Hindlimb muscle (tissue), 1 donor: ENCODE results near the gene DNM3. TPM values are rescaled to one million over a fixed set of nuclear protein-coding genes. Genes with fewer than 3 reads are reported as not detected.
"Not testable (repeated sequence)": the region's sequence is repeated elsewhere in the genome, so short reads cannot be mapped to it uniquely, and the experiment has no call there.

Source experiments
- DNase-seq: peaks from one replicate; pipeline ENCODE4 v3.0.0-alpha.2; 2013
- polyA plus RNA-seq: library from polyadenylated mRNA; unstranded; fragments of 120-200 nt; gene quantifications from one replicate; pipeline ENCODE4 v1.2.1, GENCODE V29; 2013; ENCODE audit not compliant: insufficient read length

DNM3 gene
- polyA plus RNA-seq, 1 donor = 1.9 TPM

GRCh38 chr1:172024944-172025738 is 183.8 kb downstream of the DNM3 start:
- not testable (repeated sequence) for DNase-seq

- DNase-seq = no peak
Measured at GRCh38 chr1:172040466-172040865, 199.2 kb downstream of the DNM3 start.

GRCh38 chr1:172041102-172041501 is 199.8 kb downstream of the DNM3 start:
- DNase-seq = no peak

GRCh38 chr1:172041742-172042141 is 200.4 kb downstream of the DNM3 start:
- DNase-seq = peak; percentile 61

- no peak for DNase-seq
Measured at GRCh38 chr1:172043900-172044299, 202.6 kb downstream of the DNM3 start.

GRCh38 chr1:172051898-172052297 is 210.6 kb downstream of the DNM3 start:
- DNase-seq = no peak

- DNase-seq = no peak
Measured at GRCh38 chr1:172054172-172054571, 212.9 kb downstream of the DNM3 start.

GRCh38 chr1:172055816-172056419 is 214.6 kb downstream of the DNM3 start:
- not testable (repeated sequence) for DNase-seq

GRCh38 chr1:172068334-172068733 is 227.0 kb downstream of the DNM3 start:
- DNase-seq = no peak

GRCh38 chr1:172069051-172069450 is 227.8 kb downstream of the DNM3 start:
- DNase-seq = no peak

- peak; percentile 73 for DNase-seq
Measured at GRCh38 chr1:172069534-172069933, 228.2 kb downstream of the DNM3 start.

- DNase-seq = no peak
Measured at GRCh38 chr1:172070055-172070454, 228.8 kb downstream of the DNM3 start.

GRCh38 chr1:172071746-172072145 is 230.4 kb downstream of the DNM3 start:
- peak; percentile 89 for DNase-seq

- DNase-seq = not testable (repeated sequence)
Measured at GRCh38 chr1:172079859-172080258, 238.6 kb downstream of the DNM3 start.

- DNase-seq = no peak
Measured at GRCh38 chr1:172083191-172083590, 241.9 kb downstream of the DNM3 start.

- DNase-seq = no peak
Measured at GRCh38 chr1:172084876-172085275, 243.6 kb downstream of the DNM3 start.

GRCh38 chr1:172085317-172085716 is 244.0 kb downstream of the DNM3 start:
- no peak for DNase-seq

GRCh38 chr1:172086137-172086536 is 244.8 kb downstream of the DNM3 start:
- DNase-seq = no peak

GRCh38 chr1:172088256-172088655 is 247.0 kb downstream of the DNM3 start:
- no peak for DNase-seq

- no peak for DNase-seq
Measured at GRCh38 chr1:172089768-172090510, 248.6 kb downstream of the DNM3 start.

GRCh38 chr1:172090511-172090817 is 249.2 kb downstream of the DNM3 start:
- DNase-seq = no peak

GRCh38 chr1:172095846-172096245 is 254.5 kb downstream of the DNM3 start:
- DNase-seq = no peak

GRCh38 chr1:172105230-172105629 is 263.9 kb downstream of the DNM3 start:
- no peak for DNase-seq
